ENCODE measurements around the gene PLXND1.
A peak's percentile ranks its signal among the peaks of the same experiment; 100 is the strongest.
"Not testable (repeated sequence)": the region's sequence is repeated elsewhere in the genome, so short reads cannot be mapped to it uniquely, and the experiment has no call there.

PLXND1 gene

DNA sequence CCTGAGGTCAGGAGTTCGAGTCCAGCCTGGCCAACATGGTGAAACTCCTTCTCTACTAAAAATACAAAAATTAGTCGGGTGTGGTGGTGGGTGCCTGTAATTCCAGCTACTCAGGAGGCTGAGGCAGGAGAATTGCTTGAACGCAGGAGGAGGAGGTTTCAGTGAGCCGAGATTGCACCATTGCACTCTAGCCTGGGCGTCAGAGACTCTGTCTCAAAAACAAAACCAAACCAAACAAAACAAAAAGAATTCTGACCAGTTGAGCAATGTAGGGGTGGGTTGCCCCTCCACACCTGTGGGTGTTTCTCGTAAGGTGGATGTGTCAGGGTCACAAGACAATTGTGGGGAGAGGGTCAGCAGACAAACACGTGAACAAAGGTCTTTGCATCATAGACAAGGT, 34.5 kb upstream of the PLXND1 start:
- H3K27me3 ChIP-seq (ENCODE audit: insufficient read depth, low read length); H3K9ac ChIP-seq (ENCODE audit: low read depth, low read length); H3K27ac ChIP-seq (ENCODE audit: low read depth, low read length); H3K4me3 ChIP-seq (ENCODE audit: low read length); H3K9me3 ChIP-seq (ENCODE audit: insufficient read depth, low read depth, low read length); H3K4me1 ChIP-seq (ENCODE audit: insufficient read depth, low read length); H3K36me3 ChIP-seq (ENCODE audit: insufficient read depth, low read length): not testable (repeated sequence)
- WGBS = 89% methylated on average over 5 of the region's 7 CpGs

GRCh38 chr3:129638481-129638880, 32.0 kb upstream of the PLXND1 start:
- H3K27me3 ChIP-seq (ENCODE audit: insufficient read depth, low read length) = no peaks in the 10 kb centered on the region
- WGBS = 89% methylated on average over 3 of the region's 3 CpGs
- peaks cover 3% of the 10 kb centered on the region; the same call in 1 of the 2 replicates for H3K4me1 ChIP-seq (ENCODE audit: insufficient read depth, low read length)
- H3K9me3 ChIP-seq (ENCODE audit: insufficient read depth, low read depth, low read length) = peaks cover 2% of the 10 kb centered on the region; the same call in 1 of the 2 replicates
- no peaks in the 10 kb centered on the region for H3K36me3 ChIP-seq (ENCODE audit: insufficient read depth, low read length)
- H3K27ac ChIP-seq (ENCODE audit: low read depth, low read length) = no peak overlapping the region
- H3K4me3 ChIP-seq (ENCODE audit: low read length) = no peak overlapping the region
- H3K9ac ChIP-seq (ENCODE audit: low read depth, low read length) = no peak overlapping the region

- no peaks in the 10 kb centered on the region for H3K27me3 ChIP-seq (ENCODE audit: insufficient read depth, low read length)
- WGBS = 91% methylated on average over 3 of the region's 3 CpGs
- H3K9me3 ChIP-seq (ENCODE audit: insufficient read depth, low read depth, low read length) = peaks cover 2% of the 10 kb centered on the region; the same call in 1 of the 2 replicates
- no peaks in the 10 kb centered on the region for H3K4me1 ChIP-seq (ENCODE audit: insufficient read depth, low read length)
- no peak overlapping the region for H3K9ac ChIP-seq (ENCODE audit: low read depth, low read length)
- no peak overlapping the region for H3K27ac ChIP-seq (ENCODE audit: low read depth, low read length)
- H3K4me3 ChIP-seq (ENCODE audit: low read length) = no peak overlapping the region
- H3K36me3 ChIP-seq (ENCODE audit: insufficient read depth, low read length) = no peaks in the 10 kb centered on the region
Measured at GRCh38 chr3:129636082-129636481, 29.6 kb upstream of the PLXND1 start.

DNA sequence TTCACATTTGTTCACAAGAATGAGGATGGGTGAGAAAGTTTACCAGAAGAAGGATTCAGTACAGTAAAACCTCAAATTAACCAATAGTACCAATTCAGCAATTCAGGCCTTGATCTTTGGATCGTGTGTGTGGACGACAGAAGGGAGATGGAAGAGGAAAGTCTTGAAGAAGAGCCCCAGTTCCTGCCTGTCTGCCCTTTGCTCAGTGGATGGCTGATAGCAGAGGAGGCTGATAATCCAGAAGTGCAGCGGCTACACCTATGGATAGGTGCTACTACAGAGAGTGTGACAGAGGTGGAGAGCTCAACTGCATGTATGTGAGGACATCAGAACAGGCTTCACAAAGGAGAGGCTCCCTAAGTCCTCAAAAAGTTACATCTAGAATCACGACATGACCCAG, 29.2 kb upstream of the PLXND1 start:
- H3K9ac ChIP-seq (ENCODE audit: low read depth, low read length) = no peak overlapping the region
- H3K27ac ChIP-seq (ENCODE audit: low read depth, low read length) = no peak overlapping the region
- H3K4me1 ChIP-seq (ENCODE audit: insufficient read depth, low read length) = no peaks in the 10 kb centered on the region
- WGBS = 91% methylated on average over 4 of the region's 4 CpGs
- H3K27me3 ChIP-seq (ENCODE audit: insufficient read depth, low read length) = no peaks in the 10 kb centered on the region
- no peaks in the 10 kb centered on the region for H3K36me3 ChIP-seq (ENCODE audit: insufficient read depth, low read length)
- peaks cover 2% of the 10 kb centered on the region; the same call in 1 of the 2 replicates for H3K9me3 ChIP-seq (ENCODE audit: insufficient read depth, low read depth, low read length)
- no peak overlapping the region for H3K4me3 ChIP-seq (ENCODE audit: low read length)

GRCh38 chr3:129633751-129634481, 27.4 kb upstream of the PLXND1 start:
- peaks cover 2% of the 10 kb centered on the region; the same call in 1 of the 2 replicates for H3K9me3 ChIP-seq (ENCODE audit: insufficient read depth, low read depth, low read length)
- H3K4me1 ChIP-seq (ENCODE audit: insufficient read depth, low read length) = no peaks in the 10 kb centered on the region
- no peak overlapping the region for H3K9ac ChIP-seq (ENCODE audit: low read depth, low read length)
- H3K27ac ChIP-seq (ENCODE audit: low read depth, low read length) = no peak overlapping the region
- H3K36me3 ChIP-seq (ENCODE audit: insufficient read depth, low read length) = no peaks in the 10 kb centered on the region
- 88% methylated on average over 9 of the region's 10 CpGs for WGBS
- H3K27me3 ChIP-seq (ENCODE audit: insufficient read depth, low read length) = no peaks in the 10 kb centered on the region
- H3K4me3 ChIP-seq (ENCODE audit: low read length) = no peak overlapping the region

GRCh38 chr3:129632977-129633376, 26.5 kb upstream of the PLXND1 start:
- Histone ChIP-seq H3K9me3 (ENCODE audit: insufficient read depth, low read depth, low read length) (peaks cover 2% of the 10 kb centered on the region; the same call in 1 of the 2 replicates), H3K4me1 (ENCODE audit: insufficient read depth, low read length) (no peaks in the 10 kb centered on the region), H3K4me3 (ENCODE audit: low read length) (no peak overlapping the region), H3K9ac (ENCODE audit: low read depth, low read length) (no peak overlapping the region), H3K36me3 (ENCODE audit: insufficient read depth, low read length) (no peaks in the 10 kb centered on the region), H3K27ac (ENCODE audit: low read depth, low read length) (no peak overlapping the region), H3K27me3 (ENCODE audit: insufficient read depth, low read length) (no peaks in the 10 kb centered on the region)
- WGBS = 92% methylated on average over 10 of the region's 10 CpGs

- H3K9me3 ChIP-seq (ENCODE audit: insufficient read depth, low read depth, low read length) = peaks cover 2% of the 10 kb centered on the region; the same call in 1 of the 2 replicates
- no peaks in the 10 kb centered on the region for H3K4me1 ChIP-seq (ENCODE audit: insufficient read depth, low read length)
- H3K36me3 ChIP-seq (ENCODE audit: insufficient read depth, low read length) = no peaks in the 10 kb centered on the region
- no peaks in the 10 kb centered on the region for H3K27me3 ChIP-seq (ENCODE audit: insufficient read depth, low read length)
- 92% methylated on average over 11 of the region's 11 CpGs for WGBS
- H3K27ac ChIP-seq (ENCODE audit: low read depth, low read length) = no peak overlapping the region
- H3K9ac ChIP-seq (ENCODE audit: low read depth, low read length) = no peak overlapping the region
- H3K4me3 ChIP-seq (ENCODE audit: low read length) = no peak overlapping the region
Measured at GRCh38 chr3:129632556-129632955, 26.1 kb upstream of the PLXND1 start.

- H3K36me3 ChIP-seq (ENCODE audit: insufficient read depth, low read length) = no peaks in the 10 kb centered on the region
- no peak overlapping the region for H3K27ac ChIP-seq (ENCODE audit: low read depth, low read length)
- H3K4me1 ChIP-seq (ENCODE audit: insufficient read depth, low read length) = no peaks in the 10 kb centered on the region
- 91% methylated on average over 9 of the region's 9 CpGs for WGBS
- H3K9me3 ChIP-seq (ENCODE audit: insufficient read depth, low read depth, low read length) = peaks cover 2% of the 10 kb centered on the region; the same call in 1 of the 2 replicates
- H3K4me3 ChIP-seq (ENCODE audit: low read length) = no peak overlapping the region
- H3K27me3 ChIP-seq (ENCODE audit: insufficient read depth, low read length) = no peaks in the 10 kb centered on the region
- H3K9ac ChIP-seq (ENCODE audit: low read depth, low read length) = no peak overlapping the region
Measured at GRCh38 chr3:129632056-129632455, 25.6 kb upstream of the PLXND1 start.

DNA sequence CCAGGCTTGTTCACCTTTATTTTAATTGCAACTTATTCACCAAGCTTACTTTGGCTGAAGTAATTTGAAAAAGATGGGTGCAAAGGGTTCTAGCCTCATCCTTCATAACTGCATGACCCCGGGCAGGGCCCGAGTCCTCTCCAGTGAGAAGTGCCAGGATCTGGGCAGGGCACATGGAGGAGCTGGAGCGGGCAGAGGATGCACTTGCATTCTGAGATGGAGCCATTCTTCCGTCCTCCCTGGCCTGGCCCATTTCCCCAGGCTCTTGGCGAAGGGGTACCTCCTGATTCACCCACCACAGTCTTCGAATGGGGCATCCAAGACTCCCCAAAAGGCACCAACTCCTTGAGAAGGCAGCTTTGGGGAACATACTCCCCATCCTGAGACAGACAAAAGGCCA, 22.5 kb upstream of the PLXND1 start:
- Histone ChIP-seq H3K9me3 (ENCODE audit: insufficient read depth, low read depth, low read length) (no peaks in the 10 kb centered on the region), H3K4me1 (ENCODE audit: insufficient read depth, low read length) (peaks cover 6% of the 10 kb centered on the region), H3K4me3 (ENCODE audit: low read length) (no peak overlapping the region), H3K36me3 (ENCODE audit: insufficient read depth, low read length) (no peaks in the 10 kb centered on the region), H3K9ac (ENCODE audit: low read depth, low read length) (no peak overlapping the region), H3K27ac (ENCODE audit: low read depth, low read length) (no peak overlapping the region), H3K27me3 (ENCODE audit: insufficient read depth, low read length) (no peaks in the 10 kb centered on the region)
- 80% methylated on average over 6 of the region's 6 CpGs for WGBS

- H3K4me1 ChIP-seq (ENCODE audit: insufficient read depth, low read length) = peaks cover 6% of the 10 kb centered on the region
- H3K36me3 ChIP-seq (ENCODE audit: insufficient read depth, low read length) = no peaks in the 10 kb centered on the region
- no peaks in the 10 kb centered on the region for H3K27me3 ChIP-seq (ENCODE audit: insufficient read depth, low read length)
- peak overlapping the region; percentile 51 for H3K4me3 ChIP-seq (ENCODE audit: low read length)
- no peak overlapping the region for H3K27ac ChIP-seq (ENCODE audit: low read depth, low read length)
- no peak overlapping the region for H3K9ac ChIP-seq (ENCODE audit: low read depth, low read length)
- H3K9me3 ChIP-seq (ENCODE audit: insufficient read depth, low read depth, low read length) = no peaks in the 10 kb centered on the region
- 26% methylated on average over 8 of the region's 9 CpGs for WGBS
Measured at GRCh38 chr3:129628169-129628522, 21.7 kb upstream of the PLXND1 start.

- Histone ChIP-seq H3K9ac (ENCODE audit: low read depth, low read length) (peak overlapping the region; percentile 75), H3K4me3 (ENCODE audit: low read length) (peak overlapping the region; percentile 51), H3K9me3 (ENCODE audit: insufficient read depth, low read depth, low read length) (no peaks in the 10 kb centered on the region), H3K27me3 (ENCODE audit: insufficient read depth, low read length) (no peaks in the 10 kb centered on the region), H3K36me3 (ENCODE audit: insufficient read depth, low read length) (no peaks in the 10 kb centered on the region), H3K27ac (ENCODE audit: low read depth, low read length) (peak overlapping the region; percentile 84), H3K4me1 (ENCODE audit: insufficient read depth, low read length) (peaks cover 6% of the 10 kb centered on the region)
- WGBS = 2% methylated on average over 38 of the region's 38 CpGs
Measured at GRCh38 chr3:129627350-129628168, 21.1 kb upstream of the PLXND1 start.
